HepG2 (cell line): ENCODE measurements around the gene VSIR.

Experiments
- HNF4A ChIP-seq: sonication (generic); formaldehyde crosslinking; IDR thresholded peaks from 2 replicates; pipeline ENCODE4 v1.4.0; 2020; ENCODE audit warnings: missing genetic modification reagents
- NCOR1 ChIP-seq: fragments of 200-600 bp; sonication (generic); IDR thresholded peaks from 2 replicates; pipeline ENCODE4 v1.7.0; 2017; ENCODE audit warnings: antibody characterized with exemption, low read length, borderline replicate concordance
- SMC3 ChIP-seq: IDR thresholded peaks from 2 replicates; pipeline ENCODE4 v1.6.1; 2011; ENCODE audit warnings: low read length, improper control_type of control experiment
- SP1 ChIP-seq, 2 experiments: fragments of 450-650 bp in 1 of 2; sonication (generic) in 1 of 2; formaldehyde crosslinking in 1 of 2; IDR thresholded peaks; 2 replicates each; pipeline versions ENCODE4 v1.4.0 to v1.6.1; 2016 to 2020; ENCODE audit warnings: missing genetic modification reagents in 1 of 2
- SRSF4 ChIP-seq: fragments of 200-400 bp; formaldehyde crosslinking; IDR thresholded peaks from one replicate; pipeline ENCODE4 v1.6.1; 2018; ENCODE audit warnings: mild to moderate bottlenecking, low read depth, low read length, moderate library complexity; ENCODE audit not compliant: poor library complexity, severe bottlenecking
- TBX2 ChIP-seq: sonication (generic); formaldehyde crosslinking; IDR thresholded peaks from 2 replicates; pipeline ENCODE4 v1.5.0; 2020; ENCODE audit warnings: missing genetic modification reagents, mild to moderate bottlenecking, borderline replicate concordance
- ZFP37 ChIP-seq: sonication (generic); formaldehyde crosslinking; IDR thresholded peaks from 2 replicates; pipeline ENCODE4 v1.4.0; 2020; ENCODE audit warnings: missing genetic modification reagents, borderline replicate concordance
- ZFP41 ChIP-seq: sonication (generic); formaldehyde crosslinking; IDR thresholded peaks from 2 replicates; pipeline ENCODE4 v1.4.0; 2020; ENCODE audit warnings: mild to moderate bottlenecking, missing genetic modification reagents, borderline replicate concordance
- TF ChIP-seq, protein P1 (sequence below): sonication (generic); formaldehyde crosslinking; IDR thresholded peaks from 2 replicates; pipeline ENCODE4 v1.5.0; 2020; ENCODE audit warnings: mild to moderate bottlenecking, missing genetic modification reagents, moderate library complexity
- TF ChIP-seq, protein P2 (sequence below): sonication (generic); formaldehyde crosslinking; IDR thresholded peaks from 2 replicates; pipeline ENCODE4 v1.4.0; 2020; ENCODE audit warnings: missing genetic modification reagents
- TF ChIP-seq, protein P3 (sequence below): IDR thresholded peaks from 2 replicates; pipeline ENCODE4 v1.6.1; 2012; ENCODE audit warnings: inconsistent platforms

DNA sequence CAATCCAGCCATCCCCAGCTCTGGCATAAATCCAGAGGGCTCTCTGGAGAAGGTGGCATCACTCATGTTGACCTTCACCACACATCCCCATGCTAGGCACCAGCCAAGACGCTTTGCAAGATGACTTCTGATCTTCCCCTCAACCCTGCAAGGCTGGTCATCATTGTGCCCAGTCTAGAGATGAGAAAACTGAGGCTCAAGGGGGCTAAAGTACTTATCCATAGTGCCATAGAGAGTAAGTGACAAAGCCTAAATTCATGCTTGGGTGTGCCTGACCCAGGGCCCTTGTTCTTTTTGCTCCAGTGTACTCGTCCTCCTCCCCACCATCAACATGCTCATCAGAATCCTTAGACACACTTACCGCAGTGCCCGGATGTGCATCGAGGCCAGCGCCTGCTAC, 52.0 kb downstream of the VSIR start:
- no peak for TF ChIP-seq NCOR1
- no peak for TF ChIP-seq SMC3
- no peak for TF ChIP-seq SRSF4
- TF ChIP-seq, protein P1, sequence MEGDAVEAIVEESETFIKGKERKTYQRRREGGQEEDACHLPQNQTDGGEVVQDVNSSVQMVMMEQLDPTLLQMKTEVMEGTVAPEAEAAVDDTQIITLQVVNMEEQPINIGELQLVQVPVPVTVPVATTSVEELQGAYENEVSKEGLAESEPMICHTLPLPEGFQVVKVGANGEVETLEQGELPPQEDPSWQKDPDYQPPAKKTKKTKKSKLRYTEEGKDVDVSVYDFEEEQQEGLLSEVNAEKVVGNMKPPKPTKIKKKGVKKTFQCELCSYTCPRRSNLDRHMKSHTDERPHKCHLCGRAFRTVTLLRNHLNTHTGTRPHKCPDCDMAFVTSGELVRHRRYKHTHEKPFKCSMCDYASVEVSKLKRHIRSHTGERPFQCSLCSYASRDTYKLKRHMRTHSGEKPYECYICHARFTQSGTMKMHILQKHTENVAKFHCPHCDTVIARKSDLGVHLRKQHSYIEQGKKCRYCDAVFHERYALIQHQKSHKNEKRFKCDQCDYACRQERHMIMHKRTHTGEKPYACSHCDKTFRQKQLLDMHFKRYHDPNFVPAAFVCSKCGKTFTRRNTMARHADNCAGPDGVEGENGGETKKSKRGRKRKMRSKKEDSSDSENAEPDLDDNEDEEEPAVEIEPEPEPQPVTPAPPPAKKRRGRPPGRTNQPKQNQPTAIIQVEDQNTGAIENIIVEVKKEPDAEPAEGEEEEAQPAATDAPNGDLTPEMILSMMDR (CRISPR knock-in tag) = no peak
- TF ChIP-seq, protein P2, sequence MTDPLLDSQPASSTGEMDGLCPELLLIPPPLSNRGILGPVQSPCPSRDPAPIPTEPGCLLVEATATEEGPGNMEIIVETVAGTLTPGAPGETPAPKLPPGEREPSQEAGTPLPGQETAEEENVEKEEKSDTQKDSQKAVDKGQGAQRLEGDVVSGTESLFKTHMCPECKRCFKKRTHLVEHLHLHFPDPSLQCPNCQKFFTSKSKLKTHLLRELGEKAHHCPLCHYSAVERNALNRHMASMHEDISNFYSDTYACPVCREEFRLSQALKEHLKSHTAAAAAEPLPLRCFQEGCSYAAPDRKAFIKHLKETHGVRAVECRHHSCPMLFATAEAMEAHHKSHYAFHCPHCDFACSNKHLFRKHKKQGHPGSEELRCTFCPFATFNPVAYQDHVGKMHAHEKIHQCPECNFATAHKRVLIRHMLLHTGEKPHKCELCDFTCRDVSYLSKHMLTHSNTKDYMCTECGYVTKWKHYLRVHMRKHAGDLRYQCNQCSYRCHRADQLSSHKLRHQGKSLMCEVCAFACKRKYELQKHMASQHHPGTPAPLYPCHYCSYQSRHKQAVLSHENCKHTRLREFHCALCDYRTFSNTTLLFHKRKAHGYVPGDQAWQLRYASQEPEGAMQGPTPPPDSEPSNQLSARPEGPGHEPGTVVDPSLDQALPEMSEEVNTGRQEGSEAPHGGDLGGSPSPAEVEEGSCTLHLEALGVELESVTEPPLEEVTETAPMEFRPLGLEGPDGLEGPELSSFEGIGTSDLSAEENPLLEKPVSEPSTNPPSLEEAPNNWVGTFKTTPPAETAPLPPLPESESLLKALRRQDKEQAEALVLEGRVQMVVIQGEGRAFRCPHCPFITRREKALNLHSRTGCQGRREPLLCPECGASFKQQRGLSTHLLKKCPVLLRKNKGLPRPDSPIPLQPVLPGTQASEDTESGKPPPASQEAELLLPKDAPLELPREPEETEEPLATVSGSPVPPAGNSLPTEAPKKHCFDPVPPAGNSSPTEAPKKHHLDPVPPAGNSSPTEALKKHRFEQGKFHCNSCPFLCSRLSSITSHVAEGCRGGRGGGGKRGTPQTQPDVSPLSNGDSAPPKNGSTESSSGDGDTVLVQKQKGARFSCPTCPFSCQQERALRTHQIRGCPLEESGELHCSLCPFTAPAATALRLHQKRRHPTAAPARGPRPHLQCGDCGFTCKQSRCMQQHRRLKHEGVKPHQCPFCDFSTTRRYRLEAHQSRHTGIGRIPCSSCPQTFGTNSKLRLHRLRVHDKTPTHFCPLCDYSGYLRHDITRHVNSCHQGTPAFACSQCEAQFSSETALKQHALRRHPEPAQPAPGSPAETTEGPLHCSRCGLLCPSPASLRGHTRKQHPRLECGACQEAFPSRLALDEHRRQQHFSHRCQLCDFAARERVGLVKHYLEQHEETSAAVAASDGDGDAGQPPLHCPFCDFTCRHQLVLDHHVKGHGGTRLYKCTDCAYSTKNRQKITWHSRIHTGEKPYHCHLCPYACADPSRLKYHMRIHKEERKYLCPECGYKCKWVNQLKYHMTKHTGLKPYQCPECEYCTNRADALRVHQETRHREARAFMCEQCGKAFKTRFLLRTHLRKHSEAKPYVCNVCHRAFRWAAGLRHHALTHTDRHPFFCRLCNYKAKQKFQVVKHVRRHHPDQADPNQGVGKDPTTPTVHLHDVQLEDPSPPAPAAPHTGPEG (CRISPR knock-in tag) = no peak
- TF ChIP-seq ZFP37 (CRISPR knock-in tag) = no peak
- no peak for TF ChIP-seq HNF4A
- TF ChIP-seq, protein P3, sequence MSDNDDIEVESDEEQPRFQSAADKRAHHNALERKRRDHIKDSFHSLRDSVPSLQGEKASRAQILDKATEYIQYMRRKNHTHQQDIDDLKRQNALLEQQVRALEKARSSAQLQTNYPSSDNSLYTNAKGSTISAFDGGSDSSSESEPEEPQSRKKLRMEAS = no peak
- TF ChIP-seq TBX2 (CRISPR knock-in tag) = no peak
- TF ChIP-seq ZFP41 (CRISPR knock-in tag) = no peak
- no peak for TF ChIP-seq SP1 (IDR thresholded peaks at IDR 0.05)
- no peak for TF ChIP-seq SP1 (CRISPR knock-in tag; IDR thresholded peaks at IDR 0.05)
